Panc1 (cell line): ENCODE results near the gene GPS1. TPM values are rescaled to one million over a fixed set of nuclear protein-coding genes. Genes with fewer than 3 reads are reported as not detected.

Source experiments
- ATAC-seq: fragments of 200-7000 bp; cut with Tn5 transposase; 2 replicates; pipeline ENCODE4 v1.9.1; 2020; ENCODE audit warnings: mild to moderate bottlenecking, moderate library complexity
- BruUV-seq: library from RNA; stranded (reverse); fragments of 400-500 nt; replicated peaks from 2 replicates; lab custom pipeline; 2021; lab: Mats Ljungman, UMichigan
- CTCF ChIA-PET: fragments of 300-600 bp; sonication (Branson Sonifier 250); formaldehyde crosslinking; loops from one replicate; lab custom pipeline; 2022; ENCODE audit warnings: antibody characterized with exemption; lab: Charles Lee
- POLR2A ChIA-PET: fragments of 300-600 bp; sonication (Branson Sonifier 250); formaldehyde crosslinking; loops from one replicate; lab custom pipeline; 2022; ENCODE audit warnings: antibody characterized with exemption; lab: Charles Lee
- DNase-seq: peaks from one replicate; pipeline ENCODE4 v3.0.0-alpha.2; 2010; ENCODE audit warnings: low read depth, low spot score
- H3K27ac ChIP-seq: 2 replicates; pipeline ENCODE4 v1.5.1; 2011; ENCODE audit warnings: mild to moderate bottlenecking, low read length, inconsistent platforms
- H3K27me3 ChIP-seq: fragments of 200-500 bp; sonication (Bioruptor generic); 2 replicates; pipeline ENCODE4 v1.6.0; 2014; ENCODE audit warnings: low read length, inconsistent platforms; ENCODE audit not compliant: control insufficient read depth, insufficient read depth
- H3K36me3 ChIP-seq: fragments of 200-500 bp; sonication (Bioruptor generic); 2 replicates; pipeline ENCODE4 v1.5.1; 2014; ENCODE audit warnings: inconsistent platforms, mild to moderate bottlenecking, low read length, moderate library complexity; ENCODE audit not compliant: control insufficient read depth, insufficient read depth
- H3K4me1 ChIP-seq: 2 replicates; pipeline ENCODE4 v1.5.1; 2011; ENCODE audit warnings: inconsistent platforms, mild to moderate bottlenecking, low read length, moderate library complexity; ENCODE audit not compliant: control insufficient read depth, insufficient read depth
- H3K4me3 ChIP-seq, 2 experiments: 2 replicates each; pipeline ENCODE4 v1.5.1; 2011 to 2012; ENCODE audit warnings: low read depth in 2 of 2, low read length in 2 of 2, mild to moderate bottlenecking in 2 of 2, inconsistent platforms in 1 of 2, moderate library complexity in 1 of 2
- H3K9me3 ChIP-seq: fragments of 200-500 bp; sonication (Bioruptor generic); 2 replicates; pipeline ENCODE4 v1.5.1; 2014; ENCODE audit warnings: low read depth, mild to moderate bottlenecking, inconsistent platforms, low read length, moderate library complexity; ENCODE audit not compliant: control insufficient read depth, insufficient read depth
- CTCF ChIP-seq: fragments of 450-650 bp; IDR thresholded peaks from 2 replicates; pipeline ENCODE4 v1.5.1; 2017; ENCODE audit warnings: mild to moderate bottlenecking
- POLR2AphosphoS5 ChIP-seq: IDR thresholded peaks from 2 replicates; pipeline ENCODE4 v1.6.1; 2012; ENCODE audit warnings: mild to moderate bottlenecking, low read depth, low read length, moderate library complexity
- REST ChIP-seq, 2 experiments: IDR thresholded peaks; 2 replicates each; pipeline ENCODE4 v1.6.1; 2011 to 2012; ENCODE audit warnings: low read depth in 2 of 2, control low read depth in 1 of 2, low read length in 1 of 2, mild to moderate bottlenecking in 1 of 2, moderate library complexity in 1 of 2; ENCODE audit not compliant: insufficient read depth in 1 of 2
- SIN3A ChIP-seq: IDR thresholded peaks from 2 replicates; pipeline ENCODE4 v1.6.1; 2012; ENCODE audit warnings: low read depth, mild to moderate bottlenecking, low read length, moderate library complexity, borderline replicate concordance; ENCODE audit not compliant: insufficient read depth
- TCF7L2 ChIP-seq: IDR thresholded peaks from 2 replicates; pipeline ENCODE4 v1.6.1; 2011; ENCODE audit warnings: mild to moderate bottlenecking, low read depth, low read length, inconsistent platforms
- in situ Hi-C: cut with HindIII; loops from 2 replicates; pipeline ENCODE4 v1.10.0; 2016; ENCODE audit warnings: low sequenced_read_pairs, low pct_unique_long_range_greater_than_20kb
- intact Hi-C: fragments of 100-400 bp; cut with micrococcal nuclease; formaldehyde crosslinking; loops from one replicate; pipeline ENCODE4 v1.10.0; 2022; ENCODE audit not compliant: unreplicated experiment
- total RNA-seq: library from RNA; stranded (reverse); gene quantifications from one replicate; pipeline ENCODE4 v1.2.1, GENCODE V29; 2021; ENCODE audit not compliant: unreplicated experiment

Gene GPS1
- total RNA-seq, 1 experiment from 2014 or later: 175 TPM

GRCh38 chr17:82010575-82011525 lies 40.8 kb upstream of the GPS1 start:
- DNase-seq: no peak
- in situ Hi-C loops (no loop called here), intact Hi-C loops (no loop called here)
- H3K27me3 ChIP-seq: no peaks in the 10 kb centered on the region
- H3K9me3 ChIP-seq: no peaks in the 10 kb centered on the region
- peaks cover 20% of the 10 kb centered on the region for H3K4me1 ChIP-seq
- H3K4me3 ChIP-seq: no peak overlapping the region
- H3K36me3 ChIP-seq: no peaks in the 10 kb centered on the region
- POLR2A ChIA-PET: interaction anchor here (0.7 kb wide), 1 partner anchor 21 kb away, joined by 7 read pairs; no protein-coding TSS in a partner anchor
- no peak for TF ChIP-seq POLR2AphosphoS5
- TF ChIP-seq TCF7L2: no peak
- no peak for TF ChIP-seq REST (IDR thresholded peaks at IDR 0.05; ENCODE audit: insufficient read depth in 1 of 2, low read depth in 2 of 2, low read length in 1 of 2)
- TF ChIP-seq SIN3A: no peak
- TF ChIP-seq CTCF: no peak
- no TSS peak for BruUV-seq
- CTCF ChIA-PET: no interaction called here
- H3K27ac ChIP-seq: no peak overlapping the region
- no peak for ATAC-seq

GRCh38 chr17:82011617-82012187 lies 40.0 kb upstream of the GPS1 start:
- ATAC-seq: no peak
- TF ChIP-seq TCF7L2 (no peak), POLR2AphosphoS5 (no peak), CTCF (no peak), SIN3A (no peak), REST (IDR thresholded peaks at IDR 0.05; ENCODE audit: insufficient read depth in 1 of 2, low read depth in 2 of 2, low read length in 1 of 2) (no peak)
- intact Hi-C loops (no loop called here), in situ Hi-C loops (no loop called here)
- POLR2A ChIA-PET: no interaction called here
- no peak overlapping the region for H3K27ac ChIP-seq
- H3K4me3 ChIP-seq: no peak overlapping the region
- no peaks in the 10 kb centered on the region for H3K36me3 ChIP-seq
- H3K27me3 ChIP-seq: no peaks in the 10 kb centered on the region
- H3K9me3 ChIP-seq: no peaks in the 10 kb centered on the region
- H3K4me1 ChIP-seq: peaks cover 11% of the 10 kb centered on the region
- no peak for DNase-seq
- no TSS peak for BruUV-seq
- CTCF ChIA-PET: no interaction called here
